ENCODE results near the gene LHFPL6. TPM values are rescaled to one million over a fixed set of nuclear protein-coding genes. Genes with fewer than 3 reads are reported as not detected.

Gene LHFPL6
- total and polyA plus RNA-seq, 9 of the 15 experiments (the other 6 are each of a cell fraction or from before 2014, with no cell fraction given) = 0.18 TPM; not detected in 8

DNA sequence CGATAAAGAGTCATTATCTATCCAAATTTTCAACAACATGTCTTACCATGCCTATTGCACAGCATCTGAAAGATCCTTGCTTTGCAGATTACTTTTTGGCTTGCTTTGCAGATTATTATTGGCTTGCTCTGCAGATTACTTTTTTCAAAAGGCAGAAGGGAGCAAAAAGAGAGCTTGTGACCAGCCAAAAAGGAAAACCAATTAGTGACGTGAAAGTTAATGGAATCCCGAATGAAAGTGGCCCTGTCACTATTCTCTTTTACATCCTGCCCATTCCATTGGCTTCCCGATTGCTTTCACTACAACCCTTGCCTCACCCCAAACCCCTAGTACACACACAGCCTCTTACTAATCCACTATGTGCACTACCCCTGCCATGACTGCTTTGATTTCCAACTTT, 81.3 kb downstream of the LHFPL6 start:
- H3K4me1 ChIP-seq (replicated peaks in 1 of 2; ENCODE audit: control insufficient read depth in 2 of 2, insufficient read depth in 2 of 2, low read length in 2 of 2) = no peaks in the 10 kb centered on the region
- WGBS (ENCODE audit: insufficient coverage, low coverage, missing lambda C conversion rate) = 3% methylated on average over 3 of the region's 4 CpGs
- H3K27ac ChIP-seq (ENCODE audit: extremely low read depth, low read depth, low read length) = no peak overlapping the region
- BruUV-seq (replicated peaks) = no TSS peak
- H3K9ac ChIP-seq (ENCODE audit: insufficient read depth in 1 of 2, low read depth in 2 of 2, low read length in 2 of 2) = no peak overlapping the region
- ATAC-seq (no peak), DNase-seq (ENCODE audit: extremely low read depth in 1 of 4, low spot score in 3 of 4) (no peak), FAIRE-seq (no peak)
- ChIA-PET POLR2A (no interaction called here), CTCF (ENCODE audit: low intra/inter-chr PET ratio) (no interaction called here)
- H3K9me1 ChIP-seq (ENCODE audit: control insufficient read depth, insufficient read depth, low read length) = no peaks in the 10 kb centered on the region
- H3K4me3 ChIP-seq = no peak overlapping the region
- no peaks in the 10 kb centered on the region for H3K27me3 ChIP-seq (ENCODE audit: control insufficient read depth in 2 of 2, insufficient read depth in 2 of 2, low read length in 2 of 2)
- H3K79me2 ChIP-seq (ENCODE audit: control insufficient read depth, insufficient read depth, low read length) = no peaks in the 10 kb centered on the region
- no peaks in the 10 kb centered on the region for H3K9me3 ChIP-seq (replicated peaks; ENCODE audit: control insufficient read depth, insufficient read depth, low read depth, low read length)
- no peak overlapping the region for H3K4me2 ChIP-seq (ENCODE audit: insufficient read depth, low read length)
- H2AFZ ChIP-seq (ENCODE audit: low read depth, low read length) = no peak overlapping the region
- H4K20me1 ChIP-seq (replicated peaks; ENCODE audit: control insufficient read depth, insufficient read depth, low read length) = no peaks in the 10 kb centered on the region
- intact Hi-C loops (cut with micrococcal nuclease) (no loop called here), in situ Hi-C loops (cut with MboI) (no loop called here)
- H3K36me3 ChIP-seq (ENCODE audit: control insufficient read depth, insufficient read depth, low read length) = no peaks in the 10 kb centered on the region
- no peak for TF ChIP-seq SMC3 (conservative IDR thresholded peaks at IDR 0.05; ENCODE audit: insufficient read depth, low read depth, low read length)
- no peak for TF ChIP-seq HSF4 (CRISPR knock-in tag; IDR thresholded peaks at IDR 0.05; ENCODE audit: borderline replicate concordance)
- TF ChIP-seq REST (IDR thresholded peaks at IDR 0.05; ENCODE audit: borderline replicate concordance) = no peak
- TF ChIP-seq REST (CRISPR knock-in tag; IDR thresholded peaks at IDR 0.05; ENCODE audit: low read depth) = no peak
- TF ChIP-seq ZBTB8A (IDR thresholded peaks at IDR 0.05; ENCODE audit: partially characterized antibody) = no peak
- TF ChIP-seq NR1H2 (CRISPR knock-in tag; IDR thresholded peaks at IDR 0.05) = no peak
- TF ChIP-seq, protein P1, sequence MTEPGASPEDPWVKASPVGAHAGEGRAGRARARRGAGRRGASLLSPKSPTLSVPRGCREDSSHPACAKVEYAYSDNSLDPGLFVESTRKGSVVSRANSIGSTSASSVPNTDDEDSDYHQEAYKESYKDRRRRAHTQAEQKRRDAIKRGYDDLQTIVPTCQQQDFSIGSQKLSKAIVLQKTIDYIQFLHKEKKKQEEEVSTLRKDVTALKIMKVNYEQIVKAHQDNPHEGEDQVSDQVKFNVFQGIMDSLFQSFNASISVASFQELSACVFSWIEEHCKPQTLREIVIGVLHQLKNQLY (CRISPR knock-in tag; conservative IDR thresholded peaks at IDR 0.05) = no peak
- no peak for TF ChIP-seq ZFX (CRISPR knock-in tag; IDR thresholded peaks at IDR 0.05)
- no peak for TF ChIP-seq ZNF785 (CRISPR knock-in tag; IDR thresholded peaks at IDR 0.05)
- TF ChIP-seq, protein P2, sequence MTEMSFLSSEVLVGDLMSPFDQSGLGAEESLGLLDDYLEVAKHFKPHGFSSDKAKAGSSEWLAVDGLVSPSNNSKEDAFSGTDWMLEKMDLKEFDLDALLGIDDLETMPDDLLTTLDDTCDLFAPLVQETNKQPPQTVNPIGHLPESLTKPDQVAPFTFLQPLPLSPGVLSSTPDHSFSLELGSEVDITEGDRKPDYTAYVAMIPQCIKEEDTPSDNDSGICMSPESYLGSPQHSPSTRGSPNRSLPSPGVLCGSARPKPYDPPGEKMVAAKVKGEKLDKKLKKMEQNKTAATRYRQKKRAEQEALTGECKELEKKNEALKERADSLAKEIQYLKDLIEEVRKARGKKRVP (CRISPR knock-in tag; IDR thresholded peaks at IDR 0.05) = no peak
- no peak for TF ChIP-seq MTA1 (IDR thresholded peaks at IDR 0.05; ENCODE audit: borderline replicate concordance)
- TF ChIP-seq RFX5 (IDR thresholded peaks at IDR 0.05; ENCODE audit: low read depth, low read length) = no peak
- no peak for TF ChIP-seq ZNF644 (tag; IDR thresholded peaks at IDR 0.05; ENCODE audit: low read depth)
